Activated CD4-positive, alpha-beta memory T cell treated with anti-CD3 and anti-CD28 coated beads, Interleukin-2, amount 10 ng/mL, durations not matched to agents 7 days and 5 days (primary cell): ENCODE measurements around the gene LRRFIP2. TPM values are rescaled to one million over a fixed set of nuclear protein-coding genes. Genes with fewer than 3 reads are reported as not detected.
"Not testable (repeated sequence)": the region's sequence is repeated elsewhere in the genome, so short reads cannot be mapped to it uniquely, and the experiment has no call there.

Experiments used
- CTCF ChIA-PET: fragments of 350-600 bp; sonication (Branson Sonifier 250); formaldehyde crosslinking; loops from one replicate; lab custom pipeline; 2021; ENCODE audit warnings: antibody characterized with exemption, inconsistent platforms; lab: Charles Lee
- POLR2A ChIA-PET: fragments of 350-600 bp; sonication (Branson Sonifier 250); formaldehyde crosslinking; loops from one replicate; lab custom pipeline; 2021; ENCODE audit warnings: antibody characterized with exemption; lab: Charles Lee
- DNase-seq: peaks from one replicate; pipeline ENCODE4 v3.0.0-alpha.2; 2020
- H3K27ac Mint-ChIP-seq: one replicate; pipeline ENCODE4 v1.8.0; 2021; ENCODE audit warnings: mild to moderate bottlenecking, mixed read lengths
- H3K27me3 Mint-ChIP-seq: one replicate; pipeline ENCODE4 v1.8.0; 2021; ENCODE audit warnings: mixed read lengths
- H3K36me3 Mint-ChIP-seq: one replicate; pipeline ENCODE4 v1.8.0; 2021; ENCODE audit warnings: low read depth, mixed read lengths
- H3K4me1 Mint-ChIP-seq: one replicate; pipeline ENCODE4 v1.8.0; 2021; ENCODE audit warnings: mixed read lengths
- H3K4me3 Mint-ChIP-seq: one replicate; pipeline ENCODE4 v1.8.0; 2021; ENCODE audit warnings: mild to moderate bottlenecking, mixed read lengths
- H3K9me3 Mint-ChIP-seq: one replicate; pipeline ENCODE4 v1.8.0; 2021; ENCODE audit warnings: mixed read lengths
- total RNA-seq, 2 experiments: library from RNA; stranded (reverse); gene quantifications; one replicate each; pipeline ENCODE4 v1.2.3, GENCODE V29; 2021

The LRRFIP2 gene
- total RNA-seq, 2 experiments from 2014 or later, result 40.5 to 43.3 TPM

- ChIA-PET CTCF (no interaction called here), POLR2A (no interaction called here)
- Mint-ChIP-seq H3K27ac (no peak overlapping the region), H3K36me3 (peaks cover 4% of the 10 kb centered on the region), H3K27me3 (no peaks in the 10 kb centered on the region), H3K9me3 (no peaks in the 10 kb centered on the region), H3K4me3 (no peak overlapping the region), H3K4me1 (peaks cover 9% of the 10 kb centered on the region)
- DNase-seq, result no peak
These were observed 38.3 kb downstream of the LRRFIP2 start for GRCh38 chr3:37136067-37136466.

GRCh38 chr3:37135561-37135960 is 38.8 kb downstream of the LRRFIP2 start:
- ChIA-PET POLR2A (no interaction called here), CTCF (no interaction called here)
- Mint-ChIP-seq H3K4me3 (no peak overlapping the region), H3K4me1 (peaks cover 14% of the 10 kb centered on the region), H3K9me3 (no peaks in the 10 kb centered on the region), H3K27me3 (no peaks in the 10 kb centered on the region), H3K27ac (no peak overlapping the region), H3K36me3 (peaks cover 4% of the 10 kb centered on the region)
- no peak for DNase-seq

DNA sequence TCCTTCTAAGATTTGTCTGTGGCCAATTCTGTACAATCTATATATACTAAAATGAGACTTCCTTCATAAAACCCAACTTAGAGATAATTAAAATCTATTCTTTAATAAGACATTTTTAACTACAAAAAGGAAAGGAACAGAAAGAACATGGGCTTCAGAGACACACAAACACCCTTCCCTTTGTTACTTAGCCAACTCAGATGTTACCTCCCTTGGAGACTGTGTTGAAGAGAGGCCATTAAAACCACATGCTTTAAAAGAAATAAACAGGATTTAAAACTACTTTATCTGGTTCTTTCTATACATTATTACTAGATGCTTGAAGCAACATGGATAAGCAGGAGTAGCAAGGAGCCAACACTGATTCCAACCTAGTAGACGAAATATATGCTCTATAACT is 42.0 kb downstream of the LRRFIP2 start:
- no peaks in the 10 kb centered on the region for H3K9me3 Mint-ChIP-seq
- H3K27ac Mint-ChIP-seq, result no peak overlapping the region
- peaks cover 10% of the 10 kb centered on the region for H3K36me3 Mint-ChIP-seq
- H3K4me1 Mint-ChIP-seq, result peaks cover 23% of the 10 kb centered on the region
- ChIA-PET POLR2A (no interaction called here), CTCF (interaction anchor here (0.6 kb wide), 1 partner anchor 174 kb away, joined by 3 read pairs; no protein-coding TSS in a partner anchor)
- H3K4me3 Mint-ChIP-seq, result no peak overlapping the region
- H3K27me3 Mint-ChIP-seq, result no peaks in the 10 kb centered on the region
- no peak for DNase-seq

- ChIA-PET CTCF (interaction anchor here (0.6 kb wide), 1 partner anchor 175 kb away, joined by 3 read pairs; no protein-coding TSS in a partner anchor), POLR2A (no interaction called here)
- Mint-ChIP-seq H3K27me3 (no peaks in the 10 kb centered on the region), H3K4me3 (no peak overlapping the region), H3K4me1 (peaks cover 23% of the 10 kb centered on the region), H3K36me3 (peaks cover 12% of the 10 kb centered on the region), H3K27ac (no peak overlapping the region), H3K9me3 (no peaks in the 10 kb centered on the region)
- DNase-seq, result no peak
These were observed 42.6 kb downstream of the LRRFIP2 start for GRCh38 chr3:37131860-37132144.

DNA sequence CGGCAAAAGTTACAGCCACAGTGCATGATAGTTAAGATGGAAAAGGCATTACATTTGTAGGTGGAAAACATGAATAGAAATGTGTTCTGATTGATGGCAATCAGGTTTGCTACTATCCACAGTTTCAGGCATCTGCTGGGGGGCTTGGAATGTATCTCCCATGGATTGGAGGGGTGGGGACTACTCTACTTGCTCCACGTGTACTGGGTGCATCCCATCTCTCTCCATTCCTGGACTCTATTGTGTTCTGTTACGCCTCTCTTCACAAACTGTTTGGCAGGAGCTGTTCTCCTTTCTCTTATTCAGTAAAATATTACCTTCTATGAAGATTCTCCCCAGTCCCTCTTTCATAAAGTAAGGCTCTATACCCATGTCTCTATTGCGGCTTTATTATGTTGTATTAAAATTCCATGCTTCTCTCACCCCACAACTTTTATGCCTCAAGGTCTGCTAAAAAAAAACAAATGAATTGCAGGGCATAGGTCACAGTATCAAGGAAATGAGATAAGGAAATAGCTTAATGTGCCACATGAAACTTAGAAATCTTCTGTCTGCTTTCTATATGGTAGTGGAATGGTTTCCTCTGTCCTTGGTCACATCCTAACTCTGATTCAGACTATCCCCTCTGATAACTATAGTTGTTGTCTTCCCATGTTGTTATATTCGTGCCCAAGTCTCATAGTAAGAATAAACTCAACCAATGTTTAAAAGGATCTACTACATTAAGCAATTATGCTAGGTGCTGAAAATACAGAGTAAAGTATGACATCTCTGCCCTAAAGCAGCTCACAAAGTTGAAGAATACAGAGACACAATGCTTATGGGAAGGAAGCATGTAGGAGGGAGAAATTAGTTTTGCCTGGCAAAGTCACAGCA is 43.2 kb downstream of the LRRFIP2 start:
- ChIA-PET POLR2A (no interaction called here), CTCF (no interaction called here)
- Mint-ChIP-seq H3K9me3 (no peaks in the 10 kb centered on the region), H3K4me3 (no peak overlapping the region), H3K27me3 (no peaks in the 10 kb centered on the region), H3K4me1 (peaks cover 23% of the 10 kb centered on the region), H3K27ac (no peak overlapping the region), H3K36me3 (peaks cover 12% of the 10 kb centered on the region)
- no peak for DNase-seq

DNA sequence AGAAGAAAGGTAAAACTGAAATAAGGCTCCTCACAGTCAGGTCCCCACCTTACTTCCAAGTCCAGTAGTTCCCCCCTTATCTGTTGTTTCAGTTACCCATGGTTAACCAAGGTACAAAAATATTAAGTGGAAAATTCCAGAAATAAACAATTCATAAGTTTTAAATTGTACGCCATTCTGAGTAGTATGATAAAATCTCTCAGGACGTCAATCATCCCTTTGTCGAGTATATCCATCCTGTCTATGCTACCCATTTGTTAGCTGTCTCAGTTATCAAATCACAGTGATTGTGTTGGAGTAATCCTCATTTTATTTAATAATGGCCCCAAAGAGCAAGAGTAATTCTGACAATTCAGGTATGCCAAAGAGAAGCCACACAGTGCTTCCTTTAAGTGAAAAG is 43.9 kb downstream of the LRRFIP2 start:
- ChIA-PET POLR2A (no interaction called here), CTCF (no interaction called here)
- DNase-seq, result no peak

DNA sequence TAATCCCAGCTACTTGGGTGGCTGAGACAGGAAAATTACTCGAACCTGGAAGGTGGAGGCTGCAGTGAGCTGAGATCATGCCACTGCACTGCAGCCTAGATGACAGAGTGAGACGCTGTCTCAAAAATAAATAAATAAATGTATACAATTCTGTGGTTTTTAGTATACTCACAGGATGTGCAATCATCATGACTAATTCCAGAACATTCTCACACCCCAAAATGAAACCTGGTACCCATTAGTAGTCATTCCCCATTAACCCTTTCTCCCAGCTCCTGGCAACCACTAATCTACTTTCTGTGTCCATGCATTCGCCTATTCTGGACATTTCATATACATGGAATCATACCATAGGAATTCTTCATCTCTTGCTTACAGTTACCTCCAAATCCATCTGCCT is 44.5 kb downstream of the LRRFIP2 start:
- Mint-ChIP-seq H3K27ac (no peak overlapping the region), H3K27me3 (no peaks in the 10 kb centered on the region), H3K9me3 (no peaks in the 10 kb centered on the region), H3K4me3 (no peak overlapping the region), H3K4me1 (peaks cover 23% of the 10 kb centered on the region), H3K36me3 (peaks cover 12% of the 10 kb centered on the region)
- POLR2A ChIA-PET, result no interaction called here
- DNase-seq, result no peak
- CTCF ChIA-PET, result no interaction called here

More for the DNA sequence above, 43.9 kb downstream of the LRRFIP2 start:
- no peaks in the 10 kb centered on the region for H3K9me3 Mint-ChIP-seq
- peaks cover 12% of the 10 kb centered on the region for H3K36me3 Mint-ChIP-seq
- H3K4me3 Mint-ChIP-seq, result no peak overlapping the region
- no peak overlapping the region for H3K27ac Mint-ChIP-seq
- H3K27me3 Mint-ChIP-seq, result no peaks in the 10 kb centered on the region
- H3K4me1 Mint-ChIP-seq, result peaks cover 23% of the 10 kb centered on the region

DNA sequence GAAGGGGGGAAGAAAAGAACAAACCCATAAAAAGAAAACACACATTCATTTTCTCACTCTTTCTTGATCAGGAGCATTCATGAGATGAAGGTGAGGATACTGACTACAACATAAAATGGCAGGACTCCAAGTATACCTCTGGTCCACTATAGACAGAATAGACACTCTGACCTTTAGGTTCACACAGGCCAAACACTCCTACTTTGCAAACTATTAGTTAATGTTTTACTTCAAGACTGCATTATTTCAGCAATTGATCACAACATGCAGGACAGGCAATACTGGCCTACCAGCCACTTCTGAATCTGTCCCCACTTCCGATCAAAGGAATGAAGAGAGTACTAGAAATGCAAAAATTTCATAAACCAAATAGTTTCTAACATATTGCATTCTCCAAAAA is 47.0 kb downstream of the LRRFIP2 start:
- Mint-ChIP-seq H3K9me3 (no peaks in the 10 kb centered on the region), H3K36me3 (peaks cover 13% of the 10 kb centered on the region), H3K27me3 (no peaks in the 10 kb centered on the region), H3K4me3 (no peak overlapping the region), H3K4me1 (peaks cover 23% of the 10 kb centered on the region), H3K27ac (no peak overlapping the region)
- no peak for DNase-seq
- ChIA-PET POLR2A (no interaction called here), CTCF (no interaction called here)

GRCh38 chr3:37126856-37127255 is 47.5 kb downstream of the LRRFIP2 start:
- no peak for DNase-seq
- Mint-ChIP-seq H3K9me3 (no peaks in the 10 kb centered on the region), H3K4me3 (no peak overlapping the region), H3K4me1 (peaks cover 23% of the 10 kb centered on the region), H3K36me3 (peaks cover 17% of the 10 kb centered on the region), H3K27me3 (no peaks in the 10 kb centered on the region), H3K27ac (no peak overlapping the region)
- CTCF ChIA-PET, result interaction anchor here (0.5 to 0.7 kb wide), 2 partner anchors 13 to 56 kb away, joined by 3 read pairs; no protein-coding TSS in a partner anchor
- POLR2A ChIA-PET, result no interaction called here

DNA sequence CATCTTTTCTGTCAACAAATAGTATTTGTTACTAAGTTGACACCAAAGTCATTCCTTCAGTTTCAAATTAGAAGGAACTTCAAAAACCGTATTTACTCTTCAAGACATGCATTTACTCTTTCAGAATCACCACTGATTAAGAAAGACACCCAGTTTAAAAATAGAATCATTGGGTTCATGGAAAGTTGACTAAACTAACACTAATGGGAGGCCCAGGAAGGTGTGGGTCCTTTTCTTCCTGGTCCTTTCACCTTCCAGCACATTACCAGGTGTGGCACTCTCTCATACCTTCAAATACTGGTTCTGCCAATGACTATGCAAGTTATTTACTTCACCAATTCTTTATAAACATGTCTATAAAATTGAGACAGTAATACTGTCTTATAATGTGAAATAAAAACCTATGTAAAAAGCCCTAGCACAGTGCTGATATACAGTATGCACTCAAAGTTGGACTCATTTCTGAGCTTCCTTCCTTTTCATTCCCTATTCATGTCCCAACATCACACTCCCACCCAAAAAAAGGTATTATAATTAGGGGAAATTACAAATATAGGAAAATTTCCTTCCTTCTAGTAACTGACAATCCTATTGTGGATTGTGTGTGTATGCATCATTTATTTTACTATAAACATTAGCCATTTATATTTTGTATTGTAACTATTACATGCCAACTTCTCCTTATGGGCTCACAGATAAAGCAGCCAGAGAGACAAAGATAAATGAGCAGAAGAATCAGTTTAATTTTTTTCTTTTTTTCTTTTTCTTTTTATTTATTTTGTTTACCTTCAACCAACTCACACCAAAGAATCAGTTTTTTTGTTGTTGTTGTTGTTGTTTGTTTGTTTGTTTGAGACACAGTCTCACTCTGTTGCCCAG is 48.9 kb downstream of the LRRFIP2 start:
- ChIA-PET CTCF (no interaction called here), POLR2A (no interaction called here)
- Mint-ChIP-seq H3K36me3 (peaks cover 17% of the 10 kb centered on the region), H3K27ac (no peak overlapping the region), H3K4me1 (peaks cover 12% of the 10 kb centered on the region), H3K4me3 (no peak overlapping the region), H3K9me3 (no peaks in the 10 kb centered on the region), H3K27me3 (no peaks in the 10 kb centered on the region)
- no peak for DNase-seq

- no peaks in the 10 kb centered on the region for H3K27me3 Mint-ChIP-seq
- DNase-seq, result no peak
- ChIA-PET POLR2A (no interaction called here), CTCF (no interaction called here)
- H3K4me3 Mint-ChIP-seq, result no peak overlapping the region
- no peak overlapping the region for H3K27ac Mint-ChIP-seq
- H3K36me3 Mint-ChIP-seq, result peaks cover 16% of the 10 kb centered on the region
- H3K9me3 Mint-ChIP-seq, result no peaks in the 10 kb centered on the region
- peaks cover 3% of the 10 kb centered on the region for H3K4me1 Mint-ChIP-seq
These were observed 49.9 kb downstream of the LRRFIP2 start for GRCh38 chr3:37124435-37124834.

DNA sequence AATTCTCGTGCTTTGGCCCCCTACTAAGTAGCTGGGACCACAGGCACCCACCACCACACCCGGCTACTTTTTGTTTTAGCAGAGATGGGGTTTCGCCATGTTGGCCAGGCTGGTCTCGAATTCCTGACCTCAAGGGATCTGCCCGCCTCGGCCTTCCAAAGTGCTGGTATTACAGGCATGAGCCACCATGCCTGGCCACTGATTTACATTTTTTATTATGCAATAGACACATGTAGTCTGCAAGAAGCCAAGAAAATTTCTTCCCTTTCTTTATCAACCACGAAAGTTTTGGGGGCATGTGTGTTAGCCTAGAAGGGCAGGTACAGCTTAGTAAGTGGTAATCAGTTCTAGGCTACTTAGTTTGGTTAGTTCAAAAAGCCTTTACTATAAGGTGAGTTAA is 51.1 kb downstream of the LRRFIP2 start:
- H3K4me3 Mint-ChIP-seq, result no peak overlapping the region

GRCh38 chr3:37122069-37122468 is 52.3 kb downstream of the LRRFIP2 start:
- CTCF ChIA-PET, H3K4me1 Mint-ChIP-seq: not testable (repeated sequence)

More for the DNA sequence above, 51.1 kb downstream of the LRRFIP2 start:
- H3K36me3 Mint-ChIP-seq, result peaks cover 10% of the 10 kb centered on the region
- no peaks in the 10 kb centered on the region for H3K9me3 Mint-ChIP-seq
- H3K4me1 Mint-ChIP-seq, result no peaks in the 10 kb centered on the region
- POLR2A ChIA-PET, result no interaction called here
- H3K27ac Mint-ChIP-seq, result no peak overlapping the region
- H3K27me3 Mint-ChIP-seq, result no peaks in the 10 kb centered on the region
- CTCF ChIA-PET, result no interaction called here
- no peak for DNase-seq

More at GRCh38 chr3:37122069-37122468, 52.3 kb downstream of the LRRFIP2 start:
- POLR2A ChIA-PET, H3K4me3 Mint-ChIP-seq, H3K36me3 Mint-ChIP-seq, H3K9me3 Mint-ChIP-seq, DNase-seq, H3K27me3 Mint-ChIP-seq, H3K27ac Mint-ChIP-seq: not testable (repeated sequence)
